H9 (cell line): ENCODE results near the gene MALAT1. TPM values are rescaled to one million over a fixed set of nuclear protein-coding genes. Genes with fewer than 3 reads are reported as not detected.

ENCODE experiments used
- DNase-seq: peaks from one replicate; pipeline ENCODE4 v3.0.0-alpha.2; 2017
- H2AFZ ChIP-seq: one replicate; pipeline ENCODE4 v1.6.1; 2013; ENCODE audit warnings: mild to moderate bottlenecking, low read length, control low read depth, moderate library complexity
- H2AK5ac ChIP-seq: 2 replicates; pipeline ENCODE4 v1.6.1; 2013; ENCODE audit warnings: low read length, control low read depth, mixed read lengths; ENCODE audit not compliant: insufficient read length
- H2BK120ac ChIP-seq: one replicate; pipeline ENCODE4 v1.6.1; 2013; ENCODE audit warnings: low read depth, mild to moderate bottlenecking, low read length, control low read depth, inconsistent platforms; ENCODE audit not compliant: poor library complexity, severe bottlenecking
- H2BK12ac ChIP-seq: 2 replicates; pipeline ENCODE4 v1.6.1; 2013; ENCODE audit warnings: low read length, control low read depth, mixed read lengths, low read depth; ENCODE audit not compliant: insufficient read length
- H2BK15ac ChIP-seq: 2 replicates; pipeline ENCODE4 v1.6.1; 2013; ENCODE audit warnings: low read depth, low read length, control low read depth
- H2BK20ac ChIP-seq: one replicate; pipeline ENCODE4 v1.6.1; 2013; ENCODE audit warnings: low read depth, mild to moderate bottlenecking, low read length, control low read depth, inconsistent platforms; ENCODE audit not compliant: poor library complexity, severe bottlenecking
- H2BK5ac ChIP-seq: 2 replicates; pipeline ENCODE4 v1.6.1; 2013; ENCODE audit warnings: low read length, control low read depth, mixed read lengths; ENCODE audit not compliant: insufficient read length
- H3K14ac ChIP-seq: 2 replicates; pipeline ENCODE4 v1.6.1; 2013; ENCODE audit warnings: low read length, control low read depth; ENCODE audit not compliant: insufficient read depth
- H3K18ac ChIP-seq: 2 replicates; pipeline ENCODE4 v1.6.1; 2013; ENCODE audit warnings: low read depth, mild to moderate bottlenecking, mixed read lengths, low read length, control low read depth; ENCODE audit not compliant: insufficient read length
- H3K23ac ChIP-seq: 2 replicates; pipeline ENCODE4 v1.6.1; 2013; ENCODE audit warnings: low read length, control low read depth, mixed read lengths, low read depth; ENCODE audit not compliant: insufficient read length
- H3K23me2 ChIP-seq: 2 replicates; pipeline ENCODE4 v1.6.1; 2013; ENCODE audit warnings: low read depth, mild to moderate bottlenecking, mixed read lengths, low read length, control low read depth; ENCODE audit not compliant: insufficient read length, poor library complexity, severe bottlenecking
- H3K27ac ChIP-seq: 2 replicates; pipeline ENCODE4 v1.5.1; 2013; ENCODE audit warnings: low read length, control low read depth, mixed read lengths, low read depth; ENCODE audit not compliant: insufficient read length
- H3K27me3 ChIP-seq: 2 replicates; pipeline ENCODE4 v1.6.1; 2013; ENCODE audit warnings: low read length, control low read depth, inconsistent platforms; ENCODE audit not compliant: insufficient read depth
- H3K4ac ChIP-seq: 2 replicates; pipeline ENCODE4 v1.6.1; 2013; ENCODE audit warnings: low read depth, mild to moderate bottlenecking, control low read depth, inconsistent platforms, low read length, moderate library complexity
- H3K4me1 ChIP-seq: 2 replicates; pipeline ENCODE4 v1.6.1; 2013; ENCODE audit warnings: low read length, control low read depth, inconsistent platforms; ENCODE audit not compliant: insufficient read depth
- H3K4me2 ChIP-seq: 2 replicates; pipeline ENCODE4 v1.6.1; 2013; ENCODE audit warnings: low read length, control low read depth, mixed read lengths; ENCODE audit not compliant: insufficient read length, insufficient read depth
- H3K56ac ChIP-seq: 2 replicates; pipeline ENCODE4 v1.6.1; 2013; ENCODE audit warnings: low read depth, mild to moderate bottlenecking, mixed read lengths, low read length, control low read depth; ENCODE audit not compliant: insufficient read length
- H3K79me1 ChIP-seq: 2 replicates; pipeline ENCODE4 v1.6.1; 2013; ENCODE audit warnings: low read depth, mild to moderate bottlenecking, moderate library complexity, low read length, control low read depth, inconsistent platforms; ENCODE audit not compliant: insufficient read depth, poor library complexity, severe bottlenecking
- H3K79me2 ChIP-seq: 2 replicates; pipeline ENCODE4 v1.6.1; 2013; ENCODE audit warnings: low read length, control low read depth, inconsistent platforms; ENCODE audit not compliant: insufficient read depth
- H3K9ac ChIP-seq: 2 replicates; pipeline ENCODE4 v1.6.1; 2013; ENCODE audit warnings: low read length, control low read depth, mixed read lengths; ENCODE audit not compliant: insufficient read length; ENCODE audit errors: extremely low read depth
- H3K9me3 ChIP-seq: one replicate; pipeline ENCODE4 v1.6.1; 2013; ENCODE audit warnings: low read depth, low read length, inconsistent platforms; ENCODE audit not compliant: control insufficient read depth
- H3T11ph ChIP-seq: one replicate; pipeline ENCODE4 v1.6.1; 2013; ENCODE audit warnings: mild to moderate bottlenecking, low read length, control low read depth, inconsistent platforms
- H4K20me1 ChIP-seq: one replicate; pipeline ENCODE4 v1.6.1; 2013; ENCODE audit not compliant: control insufficient read depth, insufficient read length, insufficient read depth
- H4K5ac ChIP-seq: 2 replicates; pipeline ENCODE4 v1.6.1; 2013; ENCODE audit warnings: low read depth, mild to moderate bottlenecking, mixed read lengths, low read length, control low read depth; ENCODE audit not compliant: insufficient read length
- H4K8ac ChIP-seq: replicated peaks from 2 replicates; pipeline ENCODE4 v1.6.1; 2013; ENCODE audit warnings: low read length, control low read depth, mixed read lengths, low read depth; ENCODE audit not compliant: insufficient read length
- H4K91ac ChIP-seq: 2 replicates; pipeline ENCODE4 v1.6.1; 2013; ENCODE audit warnings: low read depth, mild to moderate bottlenecking, moderate library complexity, mixed read lengths, low read length, control low read depth; ENCODE audit not compliant: insufficient read length
- H3K27ac Mint-ChIP-seq, 3 experiments: 2 replicates in 2 of 3; 3 replicates in 1 of 3; pipeline ENCODE4 v1.8.0; 2020 to 2021; ENCODE audit warnings: mixed read lengths in 3 of 3, mild to moderate bottlenecking in 1 of 3, moderate library complexity in 1 of 3
- H3K27me3 Mint-ChIP-seq: 2 replicates; pipeline ENCODE4 v1.8.0; 2021; ENCODE audit warnings: low read depth, mild to moderate bottlenecking, moderate library complexity, mixed read lengths
- H3K36me3 Mint-ChIP-seq, 3 experiments: 2 replicates in 2 of 3; 3 replicates in 1 of 3; pipeline ENCODE4 v1.8.0; 2020 to 2021; ENCODE audit warnings: low read depth in 3 of 3, mixed read lengths in 3 of 3; ENCODE audit not compliant: insufficient read depth in 1 of 3
- H3K4me1 Mint-ChIP-seq, 2 experiments: 2 replicates each; pipeline ENCODE4 v1.8.0; 2020; ENCODE audit warnings: mixed read lengths in 2 of 2
- H3K4me3 Mint-ChIP-seq, 2 experiments: 2 replicates in 1 of 2; 3 replicates in 1 of 2; pipeline ENCODE4 v1.8.0; 2020 to 2021; ENCODE audit warnings: mild to moderate bottlenecking in 2 of 2, mixed read lengths in 2 of 2, moderate library complexity in 1 of 2
- H3K9me3 Mint-ChIP-seq, 2 experiments: 2 replicates in 1 of 2; 3 replicates in 1 of 2; pipeline ENCODE4 v1.8.0; 2020; ENCODE audit warnings: mild to moderate bottlenecking in 2 of 2, mixed read lengths in 2 of 2, moderate library complexity in 1 of 2
- WGBS: extraction: QIAGEN DNeasy Blood & Tissue Kit; methylation state at CpG from one replicate; pipeline ENCODE4 v1.1.7; 2013; ENCODE audit warnings: missing lambda C conversion rate, low lambda C conversion rate, mixed read lengths; ENCODE audit not compliant: insufficient read length; ENCODE audit errors: extremely low coverage; 5-methylcytosine and 5-hydroxymethylcytosine counted together
- total RNA-seq: library from RNA; stranded (reverse); gene quantifications from 2 replicates; pipeline ENCODE4 v1.2.1, GENCODE V29; 2021
- TF ChIP-seq, protein P1 (sequence below): fragments of 200-600 bp; sonication (generic); conservative IDR thresholded peaks from 3 replicates; pipeline ENCODE4 v1.8.0; 2021; ENCODE audit warnings: antibody characterized with exemption, mild to moderate bottlenecking

Gene MALAT1
- total RNA-seq, 1 experiment from 2014 or later: 1,934 TPM

DNA sequence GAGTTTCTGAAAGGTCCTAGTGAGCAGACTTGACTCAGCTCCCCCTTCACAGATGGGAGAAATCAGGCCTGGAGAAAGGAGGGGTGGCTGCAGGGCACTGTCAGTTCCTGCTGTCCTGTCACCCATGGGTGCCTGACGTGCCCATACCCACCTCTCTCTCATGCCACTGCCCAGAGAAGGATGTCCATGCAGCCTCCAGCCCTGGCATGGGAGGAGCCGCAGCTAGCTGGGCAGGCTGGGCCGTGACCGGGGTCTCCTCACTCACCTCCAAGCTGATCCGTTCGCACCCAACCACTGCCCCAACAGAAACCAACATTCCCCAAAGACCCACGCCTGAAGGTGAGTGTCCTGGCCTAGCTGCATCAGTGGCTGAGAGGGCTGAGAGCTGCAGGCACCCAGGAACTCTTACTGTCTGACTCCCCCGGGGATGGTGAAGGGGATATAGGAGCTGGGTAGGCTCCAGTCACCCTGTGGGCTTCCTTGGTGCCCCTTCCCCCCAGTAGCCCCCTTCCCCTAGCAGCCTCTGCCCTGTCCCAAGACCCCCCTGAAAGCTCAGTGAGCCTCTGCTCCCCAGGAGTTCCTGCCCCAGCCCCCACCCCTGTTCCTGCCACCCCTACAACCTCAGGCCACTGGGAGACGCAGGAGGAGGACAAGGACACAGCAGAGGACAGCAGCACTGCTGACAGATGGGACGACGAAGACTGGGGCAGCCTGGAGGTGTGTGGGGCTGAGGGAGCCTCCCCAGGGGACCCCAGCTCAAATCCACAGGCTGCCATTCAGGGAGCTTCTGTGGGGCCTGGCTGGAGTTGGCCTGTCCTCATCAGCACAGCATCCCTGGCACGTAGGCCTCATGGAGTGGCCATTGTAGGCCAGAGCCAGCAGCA is 37.8 kb downstream of the MALAT1 start:
- H3K23ac ChIP-seq: no peak overlapping the region
- no peak for DNase-seq
- no peak overlapping the region for H3K56ac ChIP-seq
- WGBS: no CpG with 5 or more reads among the region's 12 CpGs
- no peak overlapping the region for H3K14ac ChIP-seq
- no peak overlapping the region for H2BK5ac ChIP-seq
- H2BK15ac ChIP-seq: no peak overlapping the region
- H3K79me2 ChIP-seq: no peaks in the 10 kb centered on the region
- H4K91ac ChIP-seq: no peak overlapping the region
- no peak overlapping the region for H2BK120ac ChIP-seq
- H2AFZ ChIP-seq: no peak overlapping the region
- peaks cover 2% of the 10 kb centered on the region for H4K20me1 ChIP-seq
- Mint-ChIP-seq H3K4me1 (peaks cover 2 to 9% of the 10 kb centered on the region in 2 experiments; a peak in 3 of 4 replicates), H3K27me3 (peaks cover 18% of the 10 kb centered on the region), H3K9me3 (no peaks in the 10 kb centered on the region; a peak in 1 of 5 replicates), H3K27ac (no peak overlapping the region), H3K4me3 (no peak overlapping the region), H3K36me3 (peaks cover 6 to 44% (median 37%) of the 10 kb centered on the region in 3 experiments)
- TF ChIP-seq, protein P1, sequence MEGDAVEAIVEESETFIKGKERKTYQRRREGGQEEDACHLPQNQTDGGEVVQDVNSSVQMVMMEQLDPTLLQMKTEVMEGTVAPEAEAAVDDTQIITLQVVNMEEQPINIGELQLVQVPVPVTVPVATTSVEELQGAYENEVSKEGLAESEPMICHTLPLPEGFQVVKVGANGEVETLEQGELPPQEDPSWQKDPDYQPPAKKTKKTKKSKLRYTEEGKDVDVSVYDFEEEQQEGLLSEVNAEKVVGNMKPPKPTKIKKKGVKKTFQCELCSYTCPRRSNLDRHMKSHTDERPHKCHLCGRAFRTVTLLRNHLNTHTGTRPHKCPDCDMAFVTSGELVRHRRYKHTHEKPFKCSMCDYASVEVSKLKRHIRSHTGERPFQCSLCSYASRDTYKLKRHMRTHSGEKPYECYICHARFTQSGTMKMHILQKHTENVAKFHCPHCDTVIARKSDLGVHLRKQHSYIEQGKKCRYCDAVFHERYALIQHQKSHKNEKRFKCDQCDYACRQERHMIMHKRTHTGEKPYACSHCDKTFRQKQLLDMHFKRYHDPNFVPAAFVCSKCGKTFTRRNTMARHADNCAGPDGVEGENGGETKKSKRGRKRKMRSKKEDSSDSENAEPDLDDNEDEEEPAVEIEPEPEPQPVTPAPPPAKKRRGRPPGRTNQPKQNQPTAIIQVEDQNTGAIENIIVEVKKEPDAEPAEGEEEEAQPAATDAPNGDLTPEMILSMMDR: no peak
- H2AK5ac ChIP-seq: no peak overlapping the region
- H3T11ph ChIP-seq: no peak overlapping the region
- no peak overlapping the region for H3K27ac ChIP-seq
- no peak overlapping the region for H3K18ac ChIP-seq
- H3K4me2 ChIP-seq: no peak overlapping the region
- no peak overlapping the region for H3K9ac ChIP-seq
- H3K27me3 ChIP-seq: no peaks in the 10 kb centered on the region
- H4K8ac ChIP-seq: no peak overlapping the region
- no peaks in the 10 kb centered on the region for H3K79me1 ChIP-seq
- no peak overlapping the region for H4K5ac ChIP-seq
- H3K23me2 ChIP-seq: peaks cover 13% of the 10 kb centered on the region
- no peaks in the 10 kb centered on the region for H3K4me1 ChIP-seq
- no peak overlapping the region for H2BK12ac ChIP-seq
- no peak overlapping the region for H3K4ac ChIP-seq
- H3K9me3 ChIP-seq: no peaks in the 10 kb centered on the region
- H2BK20ac ChIP-seq: no peak overlapping the region
